Left lung (tissue), 10 donors: ENCODE data around the gene OPN4. TPM values are rescaled to one million over a fixed set of nuclear protein-coding genes. Genes with fewer than 3 reads are reported as not detected.
A peak's percentile ranks its signal among the peaks of the same experiment; 100 is the strongest.

Experiments
- ATAC-seq: fragments of 200-7000 bp; cut with Tn5 transposase; one replicate; pipeline ENCODE4 v1.9.1; 2020; ENCODE audit warnings: moderate library complexity
- DNase-seq, 4 donors: peaks; one replicate each; pipeline ENCODE4 v3.0.0-alpha.2; 2013 to 2020
- H3K27ac ChIP-seq, 2 donors: fragments of 200-600 bp; sonication (generic) in 1 of 2; one replicate each; pipeline versions ENCODE4 v1.5.0 to v1.8.0; 2020 to 2021
- H3K27me3 ChIP-seq, 2 donors: fragments of 200-600 bp; sonication (generic) in 1 of 2; one replicate each; pipeline versions ENCODE4 v1.5.0 to v1.8.0; 2020 to 2021
- H3K36me3 ChIP-seq, 2 donors: fragments of 200-600 bp; sonication (generic) in 1 of 2; one replicate each; pipeline versions ENCODE4 v1.5.0 to v1.8.0; 2020 to 2021
- H3K4me1 ChIP-seq, 2 donors: fragments of 200-600 bp; one replicate each; pipeline ENCODE4 v1.8.0; 2021
- H3K4me3 ChIP-seq, 2 donors: fragments of 200-600 bp; sonication (generic) in 1 of 2; one replicate each; pipeline versions ENCODE4 v1.5.0 to v1.8.0; 2020 to 2021; ENCODE audit warnings: mild to moderate bottlenecking in 1 of 2
- H3K9me3 ChIP-seq, 2 donors: fragments of 200-600 bp; sonication (generic) in 1 of 2; one replicate each; pipeline versions ENCODE4 v1.5.0 to v1.8.0; 2020 to 2021
- intact Hi-C, 2 donors: fragments of 100-400 bp; cut with DNase I; formaldehyde crosslinking; loops; one replicate each; pipeline versions ENCODE4 v1.11.2 to v1.14.2; 2022
- polyA plus RNA-seq, 6 donors: library from polyadenylated mRNA; unstranded; fragments of 120-200 nt; gene quantifications; one replicate each; pipeline ENCODE4 v1.2.1, GENCODE V29; 2013; ENCODE audit not compliant: insufficient read length in 6 of 6
- total RNA-seq, 2 donors: library from RNA; stranded (reverse); fragmentation: NEBNext Ultra II Directional; extraction: Animal tissue kit (Norgen Biotek cat#: 25700); gene quantifications; one replicate each; pipeline ENCODE4 v1.2.1, GENCODE V29; 2021
- TF ChIP-seq, protein P1 (sequence below), 2 donors: fragments of 200-600 bp; sonication (generic) in 1 of 2; IDR thresholded peaks; one replicate each; pipeline versions ENCODE4 v1.5.0 to v1.8.0; 2021; ENCODE audit warnings: antibody characterized with exemption in 2 of 2
- donor health status: DM: no; HTN: yes; CAD: no.
- donor health status: DM: no; HTN: no; CAD: no.

Gene OPN4
- total and polyA plus RNA-seq, 8 donors, result not detected

- intact Hi-C loops, result no loop called here
- TF ChIP-seq, protein P1, sequence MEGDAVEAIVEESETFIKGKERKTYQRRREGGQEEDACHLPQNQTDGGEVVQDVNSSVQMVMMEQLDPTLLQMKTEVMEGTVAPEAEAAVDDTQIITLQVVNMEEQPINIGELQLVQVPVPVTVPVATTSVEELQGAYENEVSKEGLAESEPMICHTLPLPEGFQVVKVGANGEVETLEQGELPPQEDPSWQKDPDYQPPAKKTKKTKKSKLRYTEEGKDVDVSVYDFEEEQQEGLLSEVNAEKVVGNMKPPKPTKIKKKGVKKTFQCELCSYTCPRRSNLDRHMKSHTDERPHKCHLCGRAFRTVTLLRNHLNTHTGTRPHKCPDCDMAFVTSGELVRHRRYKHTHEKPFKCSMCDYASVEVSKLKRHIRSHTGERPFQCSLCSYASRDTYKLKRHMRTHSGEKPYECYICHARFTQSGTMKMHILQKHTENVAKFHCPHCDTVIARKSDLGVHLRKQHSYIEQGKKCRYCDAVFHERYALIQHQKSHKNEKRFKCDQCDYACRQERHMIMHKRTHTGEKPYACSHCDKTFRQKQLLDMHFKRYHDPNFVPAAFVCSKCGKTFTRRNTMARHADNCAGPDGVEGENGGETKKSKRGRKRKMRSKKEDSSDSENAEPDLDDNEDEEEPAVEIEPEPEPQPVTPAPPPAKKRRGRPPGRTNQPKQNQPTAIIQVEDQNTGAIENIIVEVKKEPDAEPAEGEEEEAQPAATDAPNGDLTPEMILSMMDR (IDR thresholded peaks at IDR 0.05), result no peak
Measured at GRCh38 chr10:86689146-86689545, 34.8 kb downstream of the OPN4 start.

GRCh38 chr10:86690231-86690630 is 35.9 kb downstream of the OPN4 start:
- ATAC-seq, result no peak
- no peaks in the 10 kb centered on the region for H3K36me3 ChIP-seq
- intact Hi-C loops, result no loop called here
- DNase-seq, result no peak
- no peak overlapping the region for H3K4me3 ChIP-seq
- TF ChIP-seq, protein P1 (IDR thresholded peaks at IDR 0.05), result no peak
- H3K9me3 ChIP-seq, result no peaks in the 10 kb centered on the region
- H3K4me1 ChIP-seq, result peaks cover 0 to 4% of the 10 kb centered on the region in 2 donors
- H3K27me3 ChIP-seq, result peaks cover 0 to 15% of the 10 kb centered on the region in 2 donors
- H3K27ac ChIP-seq, result no peak overlapping the region

More at GRCh38 chr10:86689146-86689545, 34.8 kb downstream of the OPN4 start:
- H3K4me1 ChIP-seq, result peaks cover 0 to 4% of the 10 kb centered on the region in 2 donors
- H3K27ac ChIP-seq, result no peak overlapping the region
- H3K4me3 ChIP-seq, result no peak overlapping the region
- H3K9me3 ChIP-seq, result no peaks in the 10 kb centered on the region
- peaks cover 0 to 25% of the 10 kb centered on the region in 2 donors for H3K27me3 ChIP-seq
- ATAC-seq (no peak), DNase-seq (no peak)
- H3K36me3 ChIP-seq, result no peaks in the 10 kb centered on the region

DNA sequence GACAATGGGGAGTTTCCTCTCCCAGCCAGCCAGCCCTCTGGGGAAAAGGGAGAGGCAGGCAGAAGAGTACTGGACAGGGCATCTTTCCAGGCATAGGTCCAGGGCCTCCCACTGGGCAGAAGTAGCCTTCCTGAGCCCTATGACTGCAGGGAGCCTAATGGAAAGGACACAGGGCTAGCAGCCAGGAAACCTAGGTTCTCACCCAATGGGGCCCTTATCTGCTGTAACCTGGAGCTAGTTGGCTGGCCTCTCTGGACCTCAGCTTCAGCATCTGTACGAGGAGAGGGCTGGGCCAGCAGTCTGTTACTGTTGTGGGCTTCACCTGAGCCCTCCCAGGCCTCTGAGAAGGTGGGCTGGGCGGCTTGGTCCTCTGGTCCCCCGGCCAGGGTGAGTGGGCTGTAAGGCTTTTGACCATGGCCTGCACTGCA is 36.3 kb downstream of the OPN4 start:
- Histone ChIP-seq H3K4me3 (no peak overlapping the region), H3K4me1 (peaks cover 0 to 4% of the 10 kb centered on the region in 2 donors), H3K36me3 (no peaks in the 10 kb centered on the region), H3K27me3 (peaks cover 0 to 12% of the 10 kb centered on the region in 2 donors), H3K27ac (no peak overlapping the region), H3K9me3 (no peaks in the 10 kb centered on the region)
- no peak for ATAC-seq
- DNase-seq, result no peak
- intact Hi-C loops, result no loop called here
- TF ChIP-seq, protein P1 (IDR thresholded peaks at IDR 0.05), result no peak

GRCh38 chr10:86691333-86692022 is 37.1 kb downstream of the OPN4 start:
- Histone ChIP-seq H3K27me3 (peaks cover 0 to 6% of the 10 kb centered on the region in 2 donors), H3K36me3 (no peaks in the 10 kb centered on the region), H3K27ac (no peak overlapping the region), H3K4me1 (peaks cover 0 to 4% of the 10 kb centered on the region in 2 donors), H3K4me3 (no peak overlapping the region), H3K9me3 (no peaks in the 10 kb centered on the region)
- TF ChIP-seq, protein P1 (IDR thresholded peaks at IDR 0.05), result no peak
- ATAC-seq (no peak), DNase-seq (peak in 1 of 4 donors; percentile 53)
- intact Hi-C loops, result no loop called here

- Histone ChIP-seq H3K4me1 (peaks cover 0 to 4% of the 10 kb centered on the region in 2 donors), H3K27ac (no peak overlapping the region), H3K9me3 (no peaks in the 10 kb centered on the region), H3K4me3 (no peak overlapping the region), H3K27me3 (peaks cover 0 to under 1% of the 10 kb centered on the region in 2 donors), H3K36me3 (no peaks in the 10 kb centered on the region)
- ATAC-seq (no peak), DNase-seq (peak in 1 of 4 donors; percentile 49)
- intact Hi-C loops, result no loop called here
- TF ChIP-seq, protein P1 (IDR thresholded peaks at IDR 0.05), result no peak
Measured at GRCh38 chr10:86692023-86692514, 37.7 kb downstream of the OPN4 start.
